Measurements from ENCODE around the gene FBXO28.

DNA sequence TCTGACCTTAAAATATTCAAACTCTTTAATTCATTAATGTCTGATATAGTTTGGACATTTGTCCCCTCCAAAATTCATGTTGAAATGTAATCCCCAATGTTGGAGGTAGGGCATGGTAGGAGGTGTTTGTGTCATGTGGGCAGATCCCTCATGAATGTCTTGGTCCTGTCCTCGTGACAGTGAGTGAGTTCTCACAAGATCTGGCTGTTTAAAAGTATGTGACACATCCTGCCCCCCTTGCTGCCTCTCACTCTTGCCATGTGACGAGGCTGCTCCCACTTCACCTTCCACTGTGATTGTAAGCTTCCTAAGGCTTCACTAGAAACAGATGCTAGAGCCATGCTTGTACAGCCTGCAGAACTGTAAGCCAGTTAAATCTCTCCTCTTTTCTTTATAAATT lies 21.3 kb upstream of the FBXO28 start:
- TF ChIP-seq, protein P1, sequence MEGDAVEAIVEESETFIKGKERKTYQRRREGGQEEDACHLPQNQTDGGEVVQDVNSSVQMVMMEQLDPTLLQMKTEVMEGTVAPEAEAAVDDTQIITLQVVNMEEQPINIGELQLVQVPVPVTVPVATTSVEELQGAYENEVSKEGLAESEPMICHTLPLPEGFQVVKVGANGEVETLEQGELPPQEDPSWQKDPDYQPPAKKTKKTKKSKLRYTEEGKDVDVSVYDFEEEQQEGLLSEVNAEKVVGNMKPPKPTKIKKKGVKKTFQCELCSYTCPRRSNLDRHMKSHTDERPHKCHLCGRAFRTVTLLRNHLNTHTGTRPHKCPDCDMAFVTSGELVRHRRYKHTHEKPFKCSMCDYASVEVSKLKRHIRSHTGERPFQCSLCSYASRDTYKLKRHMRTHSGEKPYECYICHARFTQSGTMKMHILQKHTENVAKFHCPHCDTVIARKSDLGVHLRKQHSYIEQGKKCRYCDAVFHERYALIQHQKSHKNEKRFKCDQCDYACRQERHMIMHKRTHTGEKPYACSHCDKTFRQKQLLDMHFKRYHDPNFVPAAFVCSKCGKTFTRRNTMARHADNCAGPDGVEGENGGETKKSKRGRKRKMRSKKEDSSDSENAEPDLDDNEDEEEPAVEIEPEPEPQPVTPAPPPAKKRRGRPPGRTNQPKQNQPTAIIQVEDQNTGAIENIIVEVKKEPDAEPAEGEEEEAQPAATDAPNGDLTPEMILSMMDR (conservative IDR thresholded peaks at IDR 0.05; ENCODE audit: low read depth, low read length), result no peak
- TF ChIP-seq EZH2phosphoT487 (IDR thresholded peaks at IDR 0.05; ENCODE audit: borderline replicate concordance, low read length), result no peak
